GM18517 (cell line): Measurements from ENCODE around the gene ABHD18.
"Not testable (repeated sequence)": the region's sequence is repeated elsewhere in the genome, so short reads cannot be mapped to it uniquely, and the experiment has no call there.

Experiments used
- ATAC-seq: cut with Tn5 transposase; IDR thresholded peaks from one replicate; pipeline ENCODE4 v1.9.1; 2021; ENCODE audit warnings: mild to moderate bottlenecking, moderate library complexity; ENCODE audit not compliant: unreplicated experiment

The ABHD18 gene

GRCh38 chr4:127965062-127965802, at the start of gene ABHD18, which contains the start of gene MFSD8:
ABHD18 (plus strand) TSS chr4:127965406; CDS start chr4:127982956, 17,550 bp downstream.
MFSD8 (minus strand) TSS chr4:127965173; CDS start chr4:127965133, 40 bp downstream.
- ATAC-seq: peak; percentile 94

GRCh38 chr4:127916512-127916911, 48.7 kb upstream of the ABHD18 start:
- ATAC-seq: no peak

DNA sequence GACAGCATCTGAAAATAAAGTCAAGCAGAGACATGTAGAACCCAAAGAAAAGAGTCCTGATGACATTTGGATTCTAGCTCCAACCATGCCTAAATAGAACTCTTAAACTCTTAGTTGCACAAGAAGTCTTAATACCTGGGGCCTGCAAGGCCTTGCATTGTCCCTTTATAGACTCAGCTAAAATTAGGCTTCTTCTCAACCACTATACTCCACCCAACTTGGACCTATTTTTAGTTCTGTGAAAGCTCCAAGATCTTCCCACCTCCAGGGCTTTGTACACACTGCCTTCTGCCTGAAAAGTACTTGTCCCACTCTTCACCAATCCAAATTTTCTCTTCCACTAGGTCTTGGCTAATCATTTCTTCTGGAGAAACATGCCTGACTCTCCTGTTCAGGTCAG, 48.1 kb upstream of the ABHD18 start:
- no peak for ATAC-seq

DNA sequence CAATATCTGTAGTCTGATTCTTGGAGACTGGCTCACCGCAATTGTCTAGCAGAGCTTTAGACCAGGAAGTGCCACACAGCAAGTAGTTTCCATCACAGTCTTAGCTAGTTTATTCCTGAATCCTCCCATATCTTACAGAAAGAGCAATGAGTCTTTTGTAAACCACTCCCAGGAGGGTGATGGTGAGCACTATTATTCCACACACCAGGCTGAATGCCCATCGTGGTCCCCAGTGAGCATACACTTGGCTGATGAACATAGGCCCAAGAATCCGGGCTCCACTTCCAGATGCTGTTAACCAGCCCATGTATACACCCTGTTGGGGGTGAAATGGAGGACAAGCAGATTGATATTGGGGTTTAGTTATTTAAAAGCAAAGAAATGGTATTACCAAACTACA, 44.7 kb upstream of the ABHD18 start:
- no peak for ATAC-seq

- ATAC-seq: no peak
Observed at GRCh38 chr4:127922226-127922625, 43.0 kb upstream of the ABHD18 start.

DNA sequence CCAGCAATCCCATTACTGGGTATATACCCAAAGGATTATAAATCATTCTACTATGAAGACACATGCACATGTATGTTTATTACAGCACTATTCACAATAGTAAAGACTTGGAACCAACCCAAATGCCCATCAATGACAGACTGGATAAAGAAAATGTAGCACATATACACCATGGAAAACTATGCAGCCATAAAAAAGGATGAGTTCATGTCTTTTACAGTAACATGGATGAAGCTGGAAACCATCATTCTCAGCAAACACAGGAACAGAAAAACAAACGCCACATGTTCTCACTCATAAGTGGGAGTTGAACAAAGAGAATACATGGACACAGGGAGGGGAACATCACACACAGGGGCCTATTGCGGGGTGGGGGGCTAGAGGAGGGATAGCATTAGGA, 39.5 kb upstream of the ABHD18 start:
- not testable (repeated sequence) for ATAC-seq

GRCh38 chr4:127930175-127930574, 35.0 kb upstream of the ABHD18 start:
- no peak for ATAC-seq

GRCh38 chr4:127931836-127932235, 33.4 kb upstream of the ABHD18 start:
- not testable (repeated sequence) for ATAC-seq

GRCh38 chr4:127936974-127937373, 28.2 kb upstream of the ABHD18 start:
- no peak for ATAC-seq

- no peak for ATAC-seq
Observed at GRCh38 chr4:127957105-127957504, 8.1 kb upstream of the ABHD18 start.

GRCh38 chr4:127959794-127960193, 5.4 kb upstream of the ABHD18 start:
- no peak for ATAC-seq

GRCh38 chr4:127963633-127964398, 1.4 kb upstream of the ABHD18 start:
- not testable (repeated sequence) for ATAC-seq

DNA sequence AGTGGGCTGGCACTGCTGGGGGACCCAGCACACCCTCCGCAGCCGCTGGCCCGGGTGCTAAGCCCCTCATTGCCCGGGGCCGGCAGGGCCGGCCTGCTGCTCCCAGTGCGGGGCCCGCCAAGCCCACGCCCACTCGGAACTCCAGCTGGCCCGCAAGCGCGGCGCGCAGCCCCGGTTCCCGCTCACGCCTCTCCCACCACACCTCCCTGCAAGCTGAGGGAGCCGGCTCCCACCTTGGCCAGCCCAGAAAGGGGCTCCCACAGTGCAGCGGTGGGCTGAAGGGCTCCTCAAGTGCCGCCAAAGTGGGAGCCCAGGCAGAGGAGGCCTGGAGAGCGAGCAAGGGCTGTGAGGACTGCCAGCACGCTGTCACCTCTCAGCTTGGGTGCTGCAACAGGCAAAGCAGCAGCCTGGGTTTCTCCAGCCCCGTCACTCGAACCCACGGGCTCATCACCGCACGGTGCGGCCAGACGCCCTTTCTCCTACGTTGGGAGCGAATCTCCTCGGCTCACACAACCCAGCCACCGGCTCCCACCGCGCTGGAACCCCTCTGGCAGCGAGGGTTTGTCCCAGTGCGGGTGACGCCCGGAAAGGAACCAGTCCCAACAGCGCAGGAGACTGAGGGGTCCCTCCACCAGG, 662 bp upstream of the ABHD18 start:
- ATAC-seq: peak; percentile 32

DNA sequence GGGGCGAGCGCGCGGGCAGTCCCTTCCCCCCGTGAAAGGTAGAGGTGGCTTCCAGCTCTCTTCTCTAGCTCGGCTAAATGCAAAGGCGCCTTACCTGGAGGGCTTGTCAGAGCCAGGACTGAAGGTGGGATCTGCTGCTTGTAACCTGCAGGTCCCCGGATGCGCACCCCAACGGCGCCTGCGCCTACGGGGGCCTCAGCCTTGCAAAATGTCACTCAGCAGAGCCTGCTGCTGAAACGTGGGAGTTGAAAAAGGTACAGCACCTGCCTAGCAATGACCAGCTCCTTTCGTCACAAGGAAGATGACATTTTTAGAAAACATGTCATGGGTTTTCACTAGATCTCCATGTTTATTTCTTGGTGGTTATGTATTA, 583 bp downstream of the ABHD18 start:
- ATAC-seq: peak; percentile 41

- no peak for ATAC-seq
Observed at GRCh38 chr4:127967141-127967775, 2.1 kb downstream of the ABHD18 start.

DNA sequence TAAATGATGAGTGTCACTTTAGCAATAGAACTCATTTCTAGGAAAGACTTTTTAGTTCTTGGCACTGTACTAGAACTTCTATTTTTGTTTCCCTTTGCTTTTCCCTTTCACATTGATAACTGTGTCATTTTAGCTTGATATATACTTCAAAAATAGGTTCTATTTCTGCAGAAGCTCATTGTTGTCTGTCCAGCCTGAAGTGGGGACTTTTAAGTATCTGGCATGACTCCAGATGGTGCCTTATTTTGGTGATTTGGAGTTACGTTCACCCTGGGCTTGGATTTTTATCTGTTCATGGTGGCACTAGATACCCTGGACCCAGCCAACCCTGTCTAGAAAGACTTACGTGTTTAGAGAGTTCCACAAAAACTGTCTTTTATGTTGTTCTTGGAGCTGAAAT, 3.4 kb downstream of the ABHD18 start:
- no peak for ATAC-seq

- not testable (repeated sequence) for ATAC-seq
Observed at GRCh38 chr4:127970925-127971324, 5.7 kb downstream of the ABHD18 start.

DNA sequence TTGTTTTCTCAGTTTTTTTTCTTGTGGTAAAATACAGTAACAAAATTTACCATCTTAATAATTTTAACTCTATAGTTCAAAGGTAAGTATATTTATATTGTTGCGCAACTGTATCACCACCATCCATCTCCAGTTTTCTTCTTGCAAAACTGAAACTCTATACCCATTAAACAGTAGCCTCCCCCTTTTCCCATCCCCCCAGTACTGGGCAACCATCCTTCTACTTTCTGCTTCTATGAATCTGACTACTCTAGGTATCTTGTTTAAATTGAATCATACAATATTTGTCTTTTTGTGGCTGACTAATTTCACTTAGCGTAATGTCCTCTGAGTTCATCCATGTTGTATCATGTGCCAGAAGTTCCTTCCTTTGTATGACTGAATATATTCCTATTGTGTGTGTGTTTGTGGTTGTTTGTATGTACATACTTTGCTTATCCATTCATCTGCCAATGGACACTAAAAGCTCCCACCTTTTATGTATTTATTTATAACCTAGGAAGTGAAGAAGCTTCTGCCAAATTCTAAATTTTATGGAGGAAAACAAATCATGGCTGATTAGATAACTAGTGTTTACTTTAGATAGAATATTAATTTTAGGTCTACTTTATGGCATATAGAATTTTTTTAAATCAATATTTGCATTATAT, 10.0 kb downstream of the ABHD18 start:
- ATAC-seq: no peak

DNA sequence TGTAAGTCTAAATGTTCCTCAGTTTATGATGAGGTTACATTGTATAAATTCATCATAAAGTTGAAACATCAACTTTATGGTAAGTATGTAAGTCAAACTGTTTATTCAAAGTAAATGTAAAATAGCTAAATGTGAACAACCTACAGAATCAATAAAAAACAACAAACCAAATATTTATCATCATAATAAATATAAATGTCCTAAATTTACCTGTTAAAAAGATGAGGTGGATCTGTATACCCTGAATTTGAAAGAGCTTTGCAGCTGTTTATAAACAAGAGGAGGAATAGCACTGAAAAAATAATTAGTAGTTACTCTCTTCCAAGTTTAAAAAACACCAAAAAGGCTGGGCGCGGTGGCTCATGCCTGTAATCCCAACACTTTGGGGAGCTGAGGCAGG, 13.7 kb downstream of the ABHD18 start:
- no peak for ATAC-seq

GRCh38 chr4:127982445-127982844, 17.2 kb downstream of the ABHD18 start:
- ATAC-seq: no peak

DNA sequence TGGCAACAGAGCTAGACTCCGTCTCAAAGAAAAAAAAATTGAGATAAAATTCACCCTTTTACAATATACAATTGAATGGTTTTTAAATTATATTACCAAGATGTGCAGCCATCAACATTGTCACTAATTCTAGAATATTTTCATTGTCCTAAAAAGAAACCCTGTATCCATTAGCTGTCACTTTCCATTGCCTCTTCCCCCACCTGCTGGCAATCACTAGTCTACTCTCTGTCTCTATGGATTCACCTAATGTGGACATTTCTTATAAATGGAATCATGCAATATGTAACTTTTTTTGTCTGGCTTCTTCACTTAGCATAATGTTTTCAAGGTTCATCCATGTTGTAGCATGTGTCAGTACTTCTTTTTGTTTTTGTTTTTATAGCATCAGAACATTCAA, 20.8 kb downstream of the ABHD18 start:
- ATAC-seq: no peak
